Neural cell (in vitro differentiated cells): ENCODE data around the gene PTPRN2. TPM values are rescaled to one million over a fixed set of nuclear protein-coding genes. Genes with fewer than 3 reads are reported as not detected.

Experiments
- H2AFZ ChIP-seq: fragments of 200-600, 300-800 bp; sonication (generic), shearing (Covaris generic); 2 replicates; pipeline ENCODE4 v1.6.0; 2014; ENCODE audit warnings: low read depth, mild to moderate bottlenecking, antibody characterized with exemption, low read length, moderate library complexity
- H3F3A ChIP-seq: fragments of 200-600 bp; shearing (Covaris generic); 2 replicates; pipeline ENCODE4 v1.6.1; 2016; ENCODE audit warnings: mild to moderate bottlenecking, moderate library complexity, mixed read lengths, antibody characterized with exemption, low read length; ENCODE audit not compliant: insufficient read depth, poor library complexity, severe bottlenecking
- H3K27ac ChIP-seq: fragments of 200-600, 300-800 bp; sonication (generic), shearing (Covaris generic); 2 replicates; pipeline ENCODE4 v1.5.1; 2014; ENCODE audit warnings: mild to moderate bottlenecking, low read length, moderate library complexity
- H3K27me3 ChIP-seq: fragments of 300-800, 200-600 bp; sonication (generic), shearing (Covaris generic); 2 replicates; pipeline ENCODE4 v1.6.0; 2014; ENCODE audit warnings: mild to moderate bottlenecking, low read depth, low read length, moderate library complexity; ENCODE audit not compliant: insufficient read depth
- H3K36me3 ChIP-seq: fragments of 300-800, 200-600 bp; sonication (generic), shearing (Covaris generic); 2 replicates; pipeline ENCODE4 v1.5.1; 2014; ENCODE audit warnings: mild to moderate bottlenecking, antibody characterized with exemption, low read length, moderate library complexity; ENCODE audit not compliant: insufficient read depth
- H3K4me2 ChIP-seq: fragments of 300-800, 200-600 bp; sonication (generic), shearing (Covaris generic); 2 replicates; pipeline ENCODE4 v1.6.0; 2014; ENCODE audit warnings: mild to moderate bottlenecking, low read length
- H3K4me3 ChIP-seq: fragments of 300-800, 200-600 bp; sonication (generic), shearing (Covaris generic); 2 replicates; pipeline ENCODE4 v1.5.1; 2014; ENCODE audit warnings: mild to moderate bottlenecking, low read length, moderate library complexity
- H3K79me2 ChIP-seq: fragments of 200-600 bp; shearing (Covaris generic); replicated peaks from 2 replicates; pipeline ENCODE4 v1.6.0; 2014; ENCODE audit warnings: mild to moderate bottlenecking, low read length, moderate library complexity; ENCODE audit not compliant: insufficient read depth
- H3K9ac ChIP-seq: fragments of 300-800, 200-600 bp; sonication (generic), shearing (Covaris generic); 2 replicates; pipeline ENCODE4 v1.6.1; 2016; ENCODE audit warnings: mild to moderate bottlenecking, low read length, mixed read lengths
- H3K9me2 ChIP-seq: fragments of 200-600 bp; shearing (Covaris generic); 2 replicates; pipeline ENCODE4 v1.6.1; 2016; ENCODE audit warnings: mild to moderate bottlenecking, low read length, mixed read lengths; ENCODE audit not compliant: insufficient read depth
- H3K9me3 ChIP-seq: fragments of 200-600, 300-800 bp; sonication (generic), shearing (Covaris generic); 2 replicates; pipeline ENCODE4 v1.6.1; 2016; ENCODE audit warnings: mild to moderate bottlenecking, mixed run types, low read length, moderate library complexity, mixed read lengths
- H4K20me1 ChIP-seq: fragments of 200-600 bp; shearing (Covaris generic); 2 replicates; pipeline ENCODE4 v1.6.1; 2016; ENCODE audit warnings: mild to moderate bottlenecking, mixed run types; ENCODE audit not compliant: insufficient read depth
- EP300 ChIP-seq: fragments of 450-650 bp; conservative IDR thresholded peaks from 2 replicates; pipeline ENCODE4 v1.6.1; 2014; ENCODE audit warnings: antibody characterized with exemption, mild to moderate bottlenecking, moderate library complexity; ENCODE audit not compliant: poor library complexity, severe bottlenecking
- EZH2 ChIP-seq: fragments of 200-600, 300-800 bp; shearing (Covaris generic), sonication (generic); IDR thresholded peaks from 2 replicates; pipeline ENCODE4 v1.6.1; 2014; ENCODE audit warnings: antibody characterized with exemption, low read length, borderline replicate concordance, mild to moderate bottlenecking; ENCODE audit not compliant: insufficient read depth, poor library complexity, severe bottlenecking
- MXI1 ChIP-seq: fragments of 450-650 bp; conservative IDR thresholded peaks from 2 replicates; pipeline ENCODE4 v1.6.1; 2014; ENCODE audit warnings: antibody characterized with exemption, mild to moderate bottlenecking; ENCODE audit not compliant: poor library complexity, severe bottlenecking
- POLR2AphosphoS5 ChIP-seq: IDR thresholded peaks from 2 replicates; pipeline ENCODE4 v1.6.1; 2012
- RAD21 ChIP-seq: fragments of 450-650 bp; conservative IDR thresholded peaks from 2 replicates; pipeline ENCODE4 v1.6.1; 2014; ENCODE audit warnings: antibody characterized with exemption, mild to moderate bottlenecking, moderate library complexity
- SMC3 ChIP-seq: fragments of 450-650 bp; conservative IDR thresholded peaks from 2 replicates; pipeline ENCODE4 v1.6.1; 2014; ENCODE audit warnings: antibody characterized with exemption, mild to moderate bottlenecking, moderate library complexity; ENCODE audit not compliant: poor library complexity
- TAF1 ChIP-seq: IDR thresholded peaks from 2 replicates; pipeline ENCODE4 v1.6.1; 2012; ENCODE audit warnings: low read depth
- polyA plus RNA-seq: library from polyadenylated mRNA; depleted of rRNA; stranded (reverse); fragments of >200 nt; gene quantifications from 2 replicates; pipeline ENCODE4 v1.2.3, GENCODE V29; 2014
- TF ChIP-seq, protein P1 (sequence below): fragments of 450-650 bp; IDR thresholded peaks from 2 replicates; pipeline ENCODE4 v1.5.1; 2014; ENCODE audit warnings: antibody characterized with exemption, mild to moderate bottlenecking, moderate library complexity; ENCODE audit not compliant: poor library complexity, severe bottlenecking
- TF ChIP-seq, protein P2 (sequence below): IDR thresholded peaks from 2 replicates; pipeline ENCODE4 v1.6.1; 2012; ENCODE audit warnings: borderline replicate concordance

The PTPRN2 gene
- polyA plus RNA-seq, 1 donor from 2014 or later: 31.0 TPM

DNA sequence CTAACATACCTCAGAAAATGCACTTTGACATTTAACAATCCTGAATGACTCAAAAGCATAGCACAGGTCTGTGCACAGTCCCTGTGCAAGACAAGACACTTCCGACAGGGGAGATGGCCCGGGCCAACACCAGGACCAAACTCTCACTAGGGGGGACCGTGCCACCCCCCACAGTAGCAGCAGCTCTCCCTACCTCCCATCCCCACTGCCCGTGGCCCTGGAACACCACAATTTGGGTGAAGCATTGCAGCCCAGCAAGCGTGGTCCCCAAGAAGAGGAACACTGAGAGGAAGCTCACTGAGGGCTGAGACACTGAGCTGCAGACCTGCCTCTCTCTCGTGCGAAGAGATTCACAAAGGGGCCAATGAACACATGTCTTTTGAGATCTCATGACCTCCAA lies 26.0 kb downstream of the PTPRN2 start:
- no peaks in the 10 kb centered on the region for H3K36me3 ChIP-seq
- H3K9ac ChIP-seq: no peak overlapping the region
- no peaks in the 10 kb centered on the region for H3K27me3 ChIP-seq
- H3K79me2 ChIP-seq: no peaks in the 10 kb centered on the region
- H2AFZ ChIP-seq: no peak overlapping the region
- TF ChIP-seq EZH2 (no peak), POLR2AphosphoS5 (no peak), MXI1 (no peak), EP300 (no peak), TAF1 (no peak), RAD21 (no peak), SMC3 (no peak)
- TF ChIP-seq, protein P1, sequence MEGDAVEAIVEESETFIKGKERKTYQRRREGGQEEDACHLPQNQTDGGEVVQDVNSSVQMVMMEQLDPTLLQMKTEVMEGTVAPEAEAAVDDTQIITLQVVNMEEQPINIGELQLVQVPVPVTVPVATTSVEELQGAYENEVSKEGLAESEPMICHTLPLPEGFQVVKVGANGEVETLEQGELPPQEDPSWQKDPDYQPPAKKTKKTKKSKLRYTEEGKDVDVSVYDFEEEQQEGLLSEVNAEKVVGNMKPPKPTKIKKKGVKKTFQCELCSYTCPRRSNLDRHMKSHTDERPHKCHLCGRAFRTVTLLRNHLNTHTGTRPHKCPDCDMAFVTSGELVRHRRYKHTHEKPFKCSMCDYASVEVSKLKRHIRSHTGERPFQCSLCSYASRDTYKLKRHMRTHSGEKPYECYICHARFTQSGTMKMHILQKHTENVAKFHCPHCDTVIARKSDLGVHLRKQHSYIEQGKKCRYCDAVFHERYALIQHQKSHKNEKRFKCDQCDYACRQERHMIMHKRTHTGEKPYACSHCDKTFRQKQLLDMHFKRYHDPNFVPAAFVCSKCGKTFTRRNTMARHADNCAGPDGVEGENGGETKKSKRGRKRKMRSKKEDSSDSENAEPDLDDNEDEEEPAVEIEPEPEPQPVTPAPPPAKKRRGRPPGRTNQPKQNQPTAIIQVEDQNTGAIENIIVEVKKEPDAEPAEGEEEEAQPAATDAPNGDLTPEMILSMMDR: no peak
- TF ChIP-seq, protein P2, sequence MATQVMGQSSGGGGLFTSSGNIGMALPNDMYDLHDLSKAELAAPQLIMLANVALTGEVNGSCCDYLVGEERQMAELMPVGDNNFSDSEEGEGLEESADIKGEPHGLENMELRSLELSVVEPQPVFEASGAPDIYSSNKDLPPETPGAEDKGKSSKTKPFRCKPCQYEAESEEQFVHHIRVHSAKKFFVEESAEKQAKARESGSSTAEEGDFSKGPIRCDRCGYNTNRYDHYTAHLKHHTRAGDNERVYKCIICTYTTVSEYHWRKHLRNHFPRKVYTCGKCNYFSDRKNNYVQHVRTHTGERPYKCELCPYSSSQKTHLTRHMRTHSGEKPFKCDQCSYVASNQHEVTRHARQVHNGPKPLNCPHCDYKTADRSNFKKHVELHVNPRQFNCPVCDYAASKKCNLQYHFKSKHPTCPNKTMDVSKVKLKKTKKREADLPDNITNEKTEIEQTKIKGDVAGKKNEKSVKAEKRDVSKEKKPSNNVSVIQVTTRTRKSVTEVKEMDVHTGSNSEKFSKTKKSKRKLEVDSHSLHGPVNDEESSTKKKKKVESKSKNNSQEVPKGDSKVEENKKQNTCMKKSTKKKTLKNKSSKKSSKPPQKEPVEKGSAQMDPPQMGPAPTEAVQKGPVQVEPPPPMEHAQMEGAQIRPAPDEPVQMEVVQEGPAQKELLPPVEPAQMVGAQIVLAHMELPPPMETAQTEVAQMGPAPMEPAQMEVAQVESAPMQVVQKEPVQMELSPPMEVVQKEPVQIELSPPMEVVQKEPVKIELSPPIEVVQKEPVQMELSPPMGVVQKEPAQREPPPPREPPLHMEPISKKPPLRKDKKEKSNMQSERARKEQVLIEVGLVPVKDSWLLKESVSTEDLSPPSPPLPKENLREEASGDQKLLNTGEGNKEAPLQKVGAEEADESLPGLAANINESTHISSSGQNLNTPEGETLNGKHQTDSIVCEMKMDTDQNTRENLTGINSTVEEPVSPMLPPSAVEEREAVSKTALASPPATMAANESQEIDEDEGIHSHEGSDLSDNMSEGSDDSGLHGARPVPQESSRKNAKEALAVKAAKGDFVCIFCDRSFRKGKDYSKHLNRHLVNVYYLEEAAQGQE: no peak
- H3K9me2 ChIP-seq: no peaks in the 10 kb centered on the region
- H4K20me1 ChIP-seq: no peaks in the 10 kb centered on the region
- no peak overlapping the region for H3K4me3 ChIP-seq
- no peak overlapping the region for H3K27ac ChIP-seq
- no peaks in the 10 kb centered on the region for H3K9me3 ChIP-seq
- H3F3A ChIP-seq: no peaks in the 10 kb centered on the region
- H3K4me2 ChIP-seq: no peak overlapping the region

DNA sequence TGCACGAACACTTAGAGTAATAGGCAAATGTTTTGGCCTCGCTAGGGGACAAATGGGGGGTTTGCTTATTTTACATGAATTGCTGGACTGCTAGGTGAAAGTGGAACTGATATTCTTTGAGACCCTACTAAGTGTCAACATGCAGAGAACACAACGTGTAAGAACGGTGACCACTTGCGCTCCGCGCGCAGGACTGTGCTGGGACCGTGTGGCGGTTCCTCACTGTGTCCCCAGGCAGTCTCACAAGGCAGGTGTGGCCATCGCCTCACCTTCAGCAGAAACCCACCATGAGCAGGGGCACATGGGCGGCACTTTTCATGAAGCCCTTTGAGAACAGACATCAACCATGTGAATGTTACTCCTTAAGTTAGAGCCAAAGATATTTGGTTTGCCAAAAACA lies 27.2 kb downstream of the PTPRN2 start:
- Histone ChIP-seq H3K79me2 (no peaks in the 10 kb centered on the region), H3K36me3 (no peaks in the 10 kb centered on the region), H3K9me2 (no peaks in the 10 kb centered on the region), H3K4me2 (no peak overlapping the region), H3K27me3 (no peaks in the 10 kb centered on the region), H3K9ac (no peak overlapping the region), H3K27ac (no peak overlapping the region), H3F3A (no peaks in the 10 kb centered on the region), H4K20me1 (no peaks in the 10 kb centered on the region), H3K9me3 (no peaks in the 10 kb centered on the region), H2AFZ (no peak overlapping the region), H3K4me3 (no peak overlapping the region)
- TF ChIP-seq, protein P1: no peak
